GM12878 (cell line): Measurements from ENCODE around the gene HNRNPM.

Experiments used
- ASH2L ChIP-seq: fragments of 300-600, 200-600 bp; sonication (generic); IDR thresholded peaks from 2 replicates; pipeline ENCODE4 v1.6.1; 2017; ENCODE audit warnings: low read depth, mild to moderate bottlenecking, borderline replicate concordance
- CREB1 ChIP-seq: IDR thresholded peaks from 2 replicates; pipeline ENCODE4 v1.6.1; 2012; ENCODE audit warnings: low read depth, mild to moderate bottlenecking, inconsistent platforms
- CTCF ChIP-seq, 3 experiments: IDR thresholded peaks in 2 of 3; conservative IDR thresholded peaks in 1 of 3; 2 replicates each; pipeline ENCODE4 v1.5.1; 2011; ENCODE audit warnings: low read depth in 3 of 3, low read length in 3 of 3, mild to moderate bottlenecking in 3 of 3, control low read depth in 2 of 3, moderate library complexity in 2 of 3, inconsistent platforms in 1 of 3, mixed read lengths in 1 of 3; ENCODE audit not compliant: control insufficient read depth in 2 of 3, insufficient read depth in 1 of 3; ENCODE audit errors: extremely low read depth in 1 of 3
- E2F8 ChIP-seq: fragments of 450-650 bp; IDR thresholded peaks from 2 replicates; pipeline ENCODE4 v1.6.1; 2018; ENCODE audit warnings: mild to moderate bottlenecking, low read depth, moderate library complexity; ENCODE audit not compliant: partially characterized antibody
- EZH2 ChIP-seq: IDR thresholded peaks from 2 replicates; pipeline ENCODE4 v1.6.1; 2012; ENCODE audit warnings: low read depth, mild to moderate bottlenecking, control low read depth, inconsistent platforms, low read length, borderline replicate concordance; ENCODE audit not compliant: control insufficient read depth
- HDAC2 ChIP-seq: fragments of 200-600 bp; sonication (generic); IDR thresholded peaks from 2 replicates; pipeline ENCODE4 v1.6.1; 2017
- KDM1A ChIP-seq: fragments of 200-600 bp; sonication (generic); IDR thresholded peaks from 2 replicates; pipeline ENCODE4 v1.6.1; 2016; ENCODE audit warnings: borderline replicate concordance
- NRF1 ChIP-seq: conservative IDR thresholded peaks from 2 replicates; pipeline ENCODE4 v1.6.1; 2011; ENCODE audit warnings: mild to moderate bottlenecking, low read depth, low read length, improper control_type of control experiment
- SMAD1 ChIP-seq: fragments of 450-650 bp; IDR thresholded peaks from 2 replicates; pipeline ENCODE4 v1.6.1; 2018; ENCODE audit warnings: mild to moderate bottlenecking, low read depth; ENCODE audit not compliant: partially characterized antibody
- SMC3 ChIP-seq: IDR thresholded peaks from 2 replicates; pipeline ENCODE4 v1.6.1; 2011; ENCODE audit warnings: low read length, improper control_type of control experiment, borderline replicate concordance
- SRF ChIP-seq, 2 experiments: IDR thresholded peaks; 2 replicates each; pipeline ENCODE4 v1.6.1; 2011; ENCODE audit warnings: low read depth in 2 of 2, low read length in 2 of 2, mild to moderate bottlenecking in 1 of 2, moderate library complexity in 1 of 2

DNA sequence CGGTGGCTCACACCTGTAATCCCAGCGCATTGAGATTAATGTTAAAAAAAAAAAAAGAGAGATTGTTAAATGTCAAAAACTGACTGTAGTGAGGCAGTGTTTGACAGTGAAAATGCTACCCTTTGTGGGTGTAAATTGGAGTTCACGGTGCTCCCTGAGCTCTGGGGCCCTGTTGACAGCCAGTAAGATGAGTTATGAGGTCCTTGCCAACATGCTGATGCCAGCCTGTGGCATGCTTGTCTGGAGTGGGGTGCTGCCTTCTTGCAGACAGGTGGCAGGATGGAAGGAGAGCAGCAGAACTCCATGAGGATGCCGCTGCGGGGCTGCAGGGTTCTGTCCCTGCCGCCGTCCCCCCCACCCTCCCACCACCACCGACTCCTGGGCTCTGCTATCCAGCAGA is 31.7 kb downstream of the HNRNPM start:
- TF ChIP-seq SMC3 (no peak), ASH2L (no peak), EZH2 (no peak), SMAD1 (no peak), HDAC2 (no peak), CTCF (IDR thresholded peaks at IDR 0.05 in 2 of 3, conservative IDR thresholded peaks at IDR 0.05 in 1 of 3; ENCODE audit: control insufficient read depth in 2 of 3, extremely low read depth in 1 of 3, insufficient read depth in 1 of 3, low read depth in 3 of 3, low read length in 3 of 3) (no peak), E2F8 (no peak), KDM1A (no peak), CREB1 (no peak), SRF (IDR thresholded peaks at IDR 0.05; ENCODE audit: low read depth in 2 of 2, low read length in 2 of 2) (no peak), NRF1 (no peak)
